ENCODE results near the gene RNF169.

RNF169 gene

GRCh38 chr11:74751303-74751702 is 2.7 kb downstream of the RNF169 start:
- Histone ChIP-seq H3K36me3 (replicated peaks; ENCODE audit: insufficient read depth, low read length) (no peaks in the 10 kb centered on the region), H3K9ac (ENCODE audit: low read length) (no peak overlapping the region), H3F3A (ENCODE audit: insufficient read depth, low read length) (no peaks in the 10 kb centered on the region), H3K27ac (ENCODE audit: low read length) (no peak overlapping the region), H3K4me1 (ENCODE audit: low read length) (peaks cover 11% of the 10 kb centered on the region), H3K9me3 (replicated peaks; ENCODE audit: insufficient read depth, low read length) (no peaks in the 10 kb centered on the region), H3K79me2 (ENCODE audit: low read length) (peaks cover 70% of the 10 kb centered on the region), H4K20me1 (ENCODE audit: insufficient read depth, low read length) (peaks cover 7% of the 10 kb centered on the region), H3K4me2 (ENCODE audit: low read depth, low read length) (no peak overlapping the region), H2AFZ (ENCODE audit: low read length) (no peak overlapping the region), H3K9me2 (replicated peaks; ENCODE audit: insufficient read depth, low read length) (no peaks in the 10 kb centered on the region), H3K4me3 (ENCODE audit: low read length) (no peak overlapping the region), H3K27me3 (replicated peaks; ENCODE audit: insufficient read depth, low read length) (no peaks in the 10 kb centered on the region)
- TF ChIP-seq EZH2phosphoT487 (IDR thresholded peaks at IDR 0.05; ENCODE audit: low read length) (no peak), EZH2 (optimal IDR thresholded peaks at IDR 0.05; ENCODE audit: low read depth, low read length) (no peak), CTCF (IDR thresholded peaks at IDR 0.05; ENCODE audit: low read length) (no peak)
- DNase-seq: no peak

GRCh38 chr11:74754507-74755252 is 6.0 kb downstream of the RNF169 start:
- no peak overlapping the region for H3K4me2 ChIP-seq (ENCODE audit: low read depth, low read length)
- H3K9ac ChIP-seq (ENCODE audit: low read length): no peak overlapping the region
- TF ChIP-seq EZH2phosphoT487 (IDR thresholded peaks at IDR 0.05; ENCODE audit: low read length): no peak
- H3K79me2 ChIP-seq (ENCODE audit: low read length): peaks cover 69% of the 10 kb centered on the region
- DNase-seq: no peak
- H3F3A ChIP-seq (ENCODE audit: insufficient read depth, low read length): no peaks in the 10 kb centered on the region
- no peaks in the 10 kb centered on the region for H3K9me2 ChIP-seq (replicated peaks; ENCODE audit: insufficient read depth, low read length)
- H3K4me3 ChIP-seq (ENCODE audit: low read length): no peak overlapping the region
- H3K36me3 ChIP-seq (replicated peaks; ENCODE audit: insufficient read depth, low read length): no peaks in the 10 kb centered on the region
- H3K4me1 ChIP-seq (ENCODE audit: low read length): 0 out of 2 replicates have a peak, but pooled peaks cover 4% of the 10 kb centered on the region
- H4K20me1 ChIP-seq (ENCODE audit: insufficient read depth, low read length): peaks cover 7% of the 10 kb centered on the region
- no peak overlapping the region for H3K27ac ChIP-seq (ENCODE audit: low read length)
- H3K9me3 ChIP-seq (replicated peaks; ENCODE audit: insufficient read depth, low read length): no peaks in the 10 kb centered on the region
- no peak overlapping the region for H2AFZ ChIP-seq (ENCODE audit: low read length)
- H3K27me3 ChIP-seq (replicated peaks; ENCODE audit: insufficient read depth, low read length): no peaks in the 10 kb centered on the region

- no peaks in the 10 kb centered on the region for H3K4me1 ChIP-seq (ENCODE audit: low read length)
These were observed 6.8 kb downstream of the RNF169 start for GRCh38 chr11:74755395-74755995.

More at GRCh38 chr11:74755395-74755995, 6.8 kb downstream of the RNF169 start:
- DNase-seq: no peak
- H3K9me2 ChIP-seq (replicated peaks; ENCODE audit: insufficient read depth, low read length): no peaks in the 10 kb centered on the region
- H3K36me3 ChIP-seq (replicated peaks; ENCODE audit: insufficient read depth, low read length): no peaks in the 10 kb centered on the region
- no peak overlapping the region for H3K27ac ChIP-seq (ENCODE audit: low read length)
- TF ChIP-seq EZH2phosphoT487 (IDR thresholded peaks at IDR 0.05; ENCODE audit: low read length) (no peak), CTCF (IDR thresholded peaks at IDR 0.05; ENCODE audit: low read length) (no peak), EZH2 (optimal IDR thresholded peaks at IDR 0.05; ENCODE audit: low read depth, low read length) (no peak)
- no peaks in the 10 kb centered on the region for H3K27me3 ChIP-seq (replicated peaks; ENCODE audit: insufficient read depth, low read length)
- peaks cover 7% of the 10 kb centered on the region for H4K20me1 ChIP-seq (ENCODE audit: insufficient read depth, low read length)
- no peak overlapping the region for H3K9ac ChIP-seq (ENCODE audit: low read length)
- H3F3A ChIP-seq (ENCODE audit: insufficient read depth, low read length): no peaks in the 10 kb centered on the region
- no peaks in the 10 kb centered on the region for H3K9me3 ChIP-seq (replicated peaks; ENCODE audit: insufficient read depth, low read length)
- H3K4me3 ChIP-seq (ENCODE audit: low read length): no peak overlapping the region
- no peak overlapping the region for H3K4me2 ChIP-seq (ENCODE audit: low read depth, low read length)
- no peak overlapping the region for H2AFZ ChIP-seq (ENCODE audit: low read length)
- H3K79me2 ChIP-seq (ENCODE audit: low read length): peaks cover 61% of the 10 kb centered on the region

Measured in MM.1S (cell line).